Psoas muscle (tissue), 8 donors: ENCODE results near the gene TUBB1. TPM values are rescaled to one million over a fixed set of nuclear protein-coding genes. Genes with fewer than 3 reads are reported as not detected.
A peak's percentile ranks its signal among the peaks of the same experiment; 100 is the strongest.

Experiments used
- ATAC-seq, 4 donors: fragments of 200-7000 bp; cut with Tn5 transposase; one replicate each; pipeline ENCODE4 v1.9.1; 2020; ENCODE audit warnings: moderate library complexity in 3 of 4, mild to moderate bottlenecking in 2 of 4
- DNase-seq, 2 donors: peaks; one replicate each; pipeline ENCODE4 v3.0.0-alpha.2; 2020
- H3K27ac ChIP-seq: fragments of 200-600 bp; one replicate; pipeline ENCODE4 v1.8.0; 2022
- H3K27me3 ChIP-seq, 3 donors: fragments of 200-600 bp in 1 of 3; one replicate each; pipeline versions ENCODE4 v1.6.1 to v1.8.0; 2013 to 2022; ENCODE audit warnings: low read length in 2 of 3, mild to moderate bottlenecking in 2 of 3, moderate library complexity in 1 of 3; ENCODE audit not compliant: insufficient read depth in 3 of 3
- H3K36me3 ChIP-seq, 2 donors: fragments of 200-600 bp in 1 of 2; one replicate each; pipeline versions ENCODE4 v1.6.1 to v1.8.0; 2013 to 2022; ENCODE audit warnings: low read depth in 1 of 2, mild to moderate bottlenecking in 1 of 2, moderate library complexity in 1 of 2; ENCODE audit not compliant: insufficient read depth in 1 of 2
- H3K4me1 ChIP-seq: fragments of 200-600 bp; one replicate; pipeline ENCODE4 v1.8.0; 2022
- H3K4me3 ChIP-seq: fragments of 200-600 bp; one replicate; pipeline ENCODE4 v1.8.0; 2022; ENCODE audit warnings: mild to moderate bottlenecking
- H3K9me3 ChIP-seq: fragments of 200-600 bp; one replicate; pipeline ENCODE4 v1.8.0; 2022
- WGBS, 3 donors: extraction: QIAGEN DNeasy Blood & Tissue Kit; methylation state at CpG; one replicate each; pipeline versions ENCODE4 v1.1.6 to v1.1.7; 2013; 5-methylcytosine and 5-hydroxymethylcytosine counted together
- intact Hi-C, 2 donors: fragments of 100-400 bp; cut with DNase I; formaldehyde crosslinking; loops; one replicate each; pipeline versions ENCODE4 v1.11.0 to v1.14.2; 2022
- polyA plus RNA-seq, 3 donors: library from polyadenylated mRNA; stranded (reverse); fragments of 200-250 nt; gene quantifications; one replicate each; pipeline ENCODE4 v1.2.3, GENCODE V29; 2013
- total RNA-seq, 4 donors: library from RNA; stranded (reverse); fragmentation: NEBNext Ultra II Directional in 2 of 4; extraction: Animal tissue kit (Norgen Biotek cat#: 25700) in 2 of 4; gene quantifications; one replicate each; pipeline versions ENCODE4 v1.2.1 to v1.2.4, GENCODE V29; 2021 to 2023
- TF ChIP-seq, protein P1 (sequence below): fragments of 200-600 bp; IDR thresholded peaks from one replicate; pipeline ENCODE4 v1.8.0; 2022; ENCODE audit warnings: antibody characterized with exemption
- donor health status: healthy with polysubstance abuse.
- donor health status: DM: no; HTN: no; CAD: no; lungs with moderate emphysema.
- donor health status: Bipolar disorder and iron deficiency.
- donor health status: healthy.
- donor health status: DM: yes; HTN: yes; CAD: no.
- donor health status: DM: no; HTN: no; CAD: no.
- donor health status: DM: no; HTN: no; CAD: no.
- donor health status: DM: yes; HTN: yes; CAD: no.

TUBB1 gene
- total and polyA plus RNA-seq, 7 donors: 0.03 to 0.32 (median 0.12) TPM; not detected in 1

- Histone ChIP-seq H3K9me3 (no peaks in the 10 kb centered on the region), H3K27me3 (no peaks in the 10 kb centered on the region), H3K4me3 (no peak overlapping the region), H3K36me3 (peaks cover 7 to 99% of the 10 kb centered on the region in 2 donors), H3K4me1 (peaks cover 8% of the 10 kb centered on the region), H3K27ac (peak overlapping the region; percentile 4)
- 82 to 88% (median 85%) methylated on average over 15 to 18 of the region's 18 CpGs for WGBS, 3 donors
- ATAC-seq (no peak), DNase-seq (peak in 1 of 2 donors; percentile 28)
- intact Hi-C loops: no loop called here
- TF ChIP-seq, protein P1, sequence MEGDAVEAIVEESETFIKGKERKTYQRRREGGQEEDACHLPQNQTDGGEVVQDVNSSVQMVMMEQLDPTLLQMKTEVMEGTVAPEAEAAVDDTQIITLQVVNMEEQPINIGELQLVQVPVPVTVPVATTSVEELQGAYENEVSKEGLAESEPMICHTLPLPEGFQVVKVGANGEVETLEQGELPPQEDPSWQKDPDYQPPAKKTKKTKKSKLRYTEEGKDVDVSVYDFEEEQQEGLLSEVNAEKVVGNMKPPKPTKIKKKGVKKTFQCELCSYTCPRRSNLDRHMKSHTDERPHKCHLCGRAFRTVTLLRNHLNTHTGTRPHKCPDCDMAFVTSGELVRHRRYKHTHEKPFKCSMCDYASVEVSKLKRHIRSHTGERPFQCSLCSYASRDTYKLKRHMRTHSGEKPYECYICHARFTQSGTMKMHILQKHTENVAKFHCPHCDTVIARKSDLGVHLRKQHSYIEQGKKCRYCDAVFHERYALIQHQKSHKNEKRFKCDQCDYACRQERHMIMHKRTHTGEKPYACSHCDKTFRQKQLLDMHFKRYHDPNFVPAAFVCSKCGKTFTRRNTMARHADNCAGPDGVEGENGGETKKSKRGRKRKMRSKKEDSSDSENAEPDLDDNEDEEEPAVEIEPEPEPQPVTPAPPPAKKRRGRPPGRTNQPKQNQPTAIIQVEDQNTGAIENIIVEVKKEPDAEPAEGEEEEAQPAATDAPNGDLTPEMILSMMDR: no peak
Measured at GRCh38 chr20:58995461-58996225, 23.6 kb upstream of the TUBB1 start.

DNA sequence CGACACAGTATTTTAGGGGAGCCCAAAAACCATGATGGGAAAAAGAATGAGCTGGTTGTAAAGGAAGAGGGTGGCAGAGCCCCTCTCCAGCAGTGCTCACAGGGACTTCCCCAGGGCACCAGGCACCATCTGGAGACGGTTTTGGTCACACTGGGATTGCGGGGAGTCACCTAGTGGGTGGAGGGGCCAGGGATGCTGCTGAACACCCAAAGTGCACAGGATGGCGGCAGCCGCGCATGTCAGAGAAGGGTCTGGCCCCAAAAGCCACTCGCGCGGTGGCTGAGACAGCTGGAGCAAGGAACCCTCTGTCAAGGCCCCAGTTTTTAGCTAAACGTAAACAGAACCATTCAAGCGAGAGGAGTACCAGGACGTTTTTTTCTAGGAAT, 23.0 kb upstream of the TUBB1 start:
- Histone ChIP-seq H3K27ac (no peak overlapping the region), H3K9me3 (no peaks in the 10 kb centered on the region), H3K27me3 (no peaks in the 10 kb centered on the region), H3K4me1 (peaks cover 8% of the 10 kb centered on the region), H3K4me3 (no peak overlapping the region), H3K36me3 (peaks cover 5 to 99% of the 10 kb centered on the region in 2 donors)
- peak in 1 of 2 donors; percentile 30 for DNase-seq
- WGBS, 3 donors: 89 to 92% (median 90%) methylated on average over 12 of the region's 12 CpGs
- TF ChIP-seq, protein P1: no peak
- ATAC-seq: no peak
- intact Hi-C loops: no loop called here

DNA sequence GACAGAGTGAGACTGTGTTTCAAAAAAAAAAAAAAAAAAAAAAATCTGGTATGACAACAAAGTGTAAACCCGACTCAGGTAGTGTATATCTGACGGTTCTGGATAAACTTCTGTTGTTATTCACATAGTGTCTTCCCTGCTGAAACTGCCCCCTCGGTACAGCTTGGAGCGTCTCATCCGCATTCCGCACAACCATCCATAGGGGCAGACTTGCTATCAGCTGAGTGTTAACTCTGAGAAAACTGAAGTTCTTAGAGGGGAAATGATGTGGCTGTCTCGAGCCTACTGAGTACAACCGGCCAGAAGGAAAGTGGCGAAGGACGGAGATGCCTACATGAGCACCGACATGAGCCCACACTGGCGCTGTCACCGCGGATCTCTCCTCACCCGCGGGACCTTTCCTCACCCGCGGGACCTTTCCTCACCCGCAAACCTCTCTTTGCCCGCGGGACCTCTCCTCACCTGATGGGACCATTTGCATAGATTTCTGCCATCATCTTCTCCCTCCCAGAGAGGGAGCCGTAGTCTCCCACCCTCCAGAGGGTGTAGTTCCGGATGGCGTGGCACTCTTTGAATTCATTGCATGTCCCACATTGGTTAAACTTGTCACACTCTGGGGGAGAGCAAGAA, 22.0 kb upstream of the TUBB1 start:
- ATAC-seq (no peak), DNase-seq (peak in 1 of 2 donors; percentile 35)
- no peak overlapping the region for H3K4me3 ChIP-seq
- no peaks in the 10 kb centered on the region for H3K27me3 ChIP-seq
- intact Hi-C loops: no loop called here
- H3K4me1 ChIP-seq: peaks cover 4% of the 10 kb centered on the region
- TF ChIP-seq, protein P1: no peak
- WGBS, 3 donors: 88 to 93% (median 92%) methylated on average over 24 of the region's 24 CpGs
- peaks cover 2 to 98% of the 10 kb centered on the region in 2 donors for H3K36me3 ChIP-seq
- no peak overlapping the region for H3K27ac ChIP-seq
- H3K9me3 ChIP-seq: no peaks in the 10 kb centered on the region

GRCh38 chr20:58998656-58999055, 20.6 kb upstream of the TUBB1 start:
- Histone ChIP-seq H3K4me1 (no peaks in the 10 kb centered on the region), H3K9me3 (no peaks in the 10 kb centered on the region), H3K27me3 (no peaks in the 10 kb centered on the region), H3K36me3 (peaks cover 2 to 86% of the 10 kb centered on the region in 2 donors), H3K27ac (no peak overlapping the region), H3K4me3 (no peak overlapping the region)
- intact Hi-C loops: no loop called here
- no peak for ATAC-seq
- WGBS, 3 donors: 90 to 91% (median 91%) methylated on average over 11 of the region's 11 CpGs
- peak in 1 of 2 donors; percentile 37 for DNase-seq
- TF ChIP-seq, protein P1: no peak
